ENCODE measurements around the gene GPR4.
A peak's percentile ranks its signal among the peaks of the same experiment; 100 is the strongest.
"Not testable (repeated sequence)": the region's sequence is repeated elsewhere in the genome, so short reads cannot be mapped to it uniquely, and the experiment has no call there.

The GPR4 gene

GRCh38 chr19:45621976-45622503, 20.0 kb upstream of the GPR4 start:
- no peak for DNase-seq

GRCh38 chr19:45621389-45621788, 19.4 kb upstream of the GPR4 start:
- no peak for DNase-seq

- no peak for DNase-seq
These were observed 14.6 kb upstream of the GPR4 start for GRCh38 chr19:45616704-45617017.

- DNase-seq: peak; percentile 38
These were observed 14.0 kb upstream of the GPR4 start for GRCh38 chr19:45615795-45616703.

- DNase-seq: not testable (repeated sequence)
These were observed 13.0 kb upstream of the GPR4 start for GRCh38 chr19:45615056-45615455.

GRCh38 chr19:45613926-45614725, 12.1 kb upstream of the GPR4 start:
- DNase-seq: no peak

GRCh38 chr19:45608948-45609347, 6.9 kb upstream of the GPR4 start:
- no peak for DNase-seq

GRCh38 chr19:45607071-45608029, 5.3 kb upstream of the GPR4 start:
- peak; percentile 34 for DNase-seq

- DNase-seq: no peak
These were observed 897 bp downstream of the GPR4 start for GRCh38 chr19:45601115-45601514.

GRCh38 chr19:45600340-45600885, 1.6 kb downstream of the GPR4 start:
- DNase-seq: no peak

GRCh38 chr19:45599286-45599685, 2.7 kb downstream of the GPR4 start:
- DNase-seq: no peak

- DNase-seq: no peak
These were observed 3.6 kb downstream of the GPR4 start for GRCh38 chr19:45598267-45599001.

GRCh38 chr19:45597425-45598111, 4.4 kb downstream of the GPR4 start:
- no peak for DNase-seq

GRCh38 chr19:45595814-45596213, 6.2 kb downstream of the GPR4 start:
- DNase-seq: no peak

- no peak for DNase-seq
These were observed 8.5 kb downstream of the GPR4 start for GRCh38 chr19:45593520-45593919.

GRCh38 chr19:45592366-45592765, 9.6 kb downstream of the GPR4 start:
- no peak for DNase-seq

- no peak for DNase-seq
These were observed 10.4 kb downstream of the GPR4 start for GRCh38 chr19:45591638-45592005.

GRCh38 chr19:45591004-45591637, 10.9 kb downstream of the GPR4 start:
- DNase-seq: peak; percentile 58

GRCh38 chr19:45590300-45591003, 11.6 kb downstream of the GPR4 start:
- no peak for DNase-seq

- no peak for DNase-seq
These were observed 12.2 kb downstream of the GPR4 start for GRCh38 chr19:45589768-45590167.
